Measurements from ENCODE around the gene PAWR.

GRCh38 chr12:79710707-79711483, 20.1 kb upstream of the PAWR start:
- no peak for TF ChIP-seq PHF8 (IDR thresholded peaks at IDR 0.05; ENCODE audit: borderline replicate concordance, low read depth)
- no peak for TF ChIP-seq CTCF (IDR thresholded peaks at IDR 0.05)
- TF ChIP-seq, protein P1, sequence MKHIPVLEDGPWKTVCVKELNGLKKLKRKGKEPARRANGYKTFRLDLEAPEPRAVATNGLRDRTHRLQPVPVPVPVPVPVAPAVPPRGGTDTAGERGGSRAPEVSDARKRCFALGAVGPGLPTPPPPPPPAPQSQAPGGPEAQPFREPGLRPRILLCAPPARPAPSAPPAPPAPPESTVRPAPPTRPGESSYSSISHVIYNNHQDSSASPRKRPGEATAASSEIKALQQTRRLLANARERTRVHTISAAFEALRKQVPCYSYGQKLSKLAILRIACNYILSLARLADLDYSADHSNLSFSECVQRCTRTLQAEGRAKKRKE (CRISPR knock-in tag; IDR thresholded peaks at IDR 0.05; ENCODE audit: low read depth): no peak
